GM18499 (cell line): ENCODE data around the gene SMC6.

ENCODE experiments used
- ATAC-seq: cut with Tn5 transposase; IDR thresholded peaks from one replicate; pipeline ENCODE4 v1.9.1; 2021; ENCODE audit warnings: moderate number of reproducible peaks; ENCODE audit not compliant: insufficient read depth, unreplicated experiment

Gene SMC6

DNA sequence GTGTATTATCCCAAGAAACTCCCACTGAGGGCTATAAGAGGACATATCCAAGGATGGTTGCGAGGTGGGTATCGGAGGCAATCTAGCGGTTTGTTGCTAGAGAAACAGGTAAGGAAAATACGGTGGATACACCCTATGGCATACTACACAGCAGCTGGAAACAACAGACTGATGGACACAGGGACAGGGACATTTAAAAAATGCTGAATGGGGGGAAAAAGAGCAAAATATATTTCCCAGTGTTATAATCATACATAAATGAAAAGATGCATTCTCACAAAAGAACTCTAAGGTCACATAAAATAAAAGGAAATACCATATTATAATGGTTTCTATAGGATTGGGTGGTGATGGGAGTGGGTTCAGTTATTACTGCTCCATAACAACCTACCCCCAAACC, 95.9 kb downstream of the SMC6 start:
- no peak for ATAC-seq

DNA sequence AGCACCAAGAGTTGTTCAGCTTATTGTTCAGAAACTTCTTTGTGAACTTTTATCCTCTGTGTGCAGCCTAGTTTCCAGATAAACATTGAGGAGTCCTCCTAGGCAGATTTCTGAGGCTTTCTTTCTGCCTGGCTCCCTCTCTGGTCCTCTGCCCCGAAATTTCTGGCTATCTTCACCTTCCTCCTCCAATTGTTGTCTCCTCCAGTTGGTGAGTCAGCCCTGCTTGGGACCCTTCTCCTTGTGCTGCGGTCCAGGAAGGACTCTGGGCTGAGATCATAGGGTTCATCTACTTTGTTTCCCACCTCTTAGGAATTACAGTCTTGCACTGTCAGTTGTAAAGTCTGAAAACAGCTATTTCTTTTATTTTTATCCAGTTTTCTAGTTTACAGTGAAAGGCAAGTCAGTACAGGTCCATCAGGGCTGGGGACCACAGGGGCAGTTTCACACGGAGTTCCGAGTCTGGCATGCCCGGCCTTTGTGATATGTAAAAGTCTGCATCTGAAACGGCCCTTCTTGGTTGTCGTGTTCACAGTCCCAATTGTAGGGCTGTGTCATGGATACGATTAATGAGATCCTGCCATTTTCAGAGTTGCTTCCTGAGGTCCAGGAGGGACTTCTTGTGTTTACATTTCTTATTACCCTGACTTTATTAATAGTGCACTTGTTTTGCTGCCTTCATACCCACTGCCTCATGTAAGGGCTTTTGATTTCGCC, 100.8 kb downstream of the SMC6 start:
- ATAC-seq: no peak

DNA sequence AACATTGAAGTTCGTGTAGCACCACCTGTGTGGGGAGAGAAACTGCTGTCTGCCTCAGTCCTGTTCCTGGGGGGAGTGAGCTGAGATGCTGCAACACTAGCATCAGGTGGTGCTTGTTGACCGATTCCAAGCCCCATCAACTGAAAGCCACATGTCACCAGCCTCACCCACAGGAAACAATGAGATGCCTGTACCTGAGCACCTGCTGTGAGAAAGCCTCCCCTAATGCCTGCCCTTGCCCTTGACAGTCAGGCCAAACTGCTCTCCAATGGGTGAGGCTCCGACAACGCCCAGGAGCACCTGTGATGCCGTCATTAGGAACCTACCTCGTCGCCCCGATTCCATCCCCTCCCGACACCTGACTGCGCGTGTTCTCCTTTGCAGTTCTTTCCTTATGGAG, 104.6 kb downstream of the SMC6 start:
- ATAC-seq: no peak

DNA sequence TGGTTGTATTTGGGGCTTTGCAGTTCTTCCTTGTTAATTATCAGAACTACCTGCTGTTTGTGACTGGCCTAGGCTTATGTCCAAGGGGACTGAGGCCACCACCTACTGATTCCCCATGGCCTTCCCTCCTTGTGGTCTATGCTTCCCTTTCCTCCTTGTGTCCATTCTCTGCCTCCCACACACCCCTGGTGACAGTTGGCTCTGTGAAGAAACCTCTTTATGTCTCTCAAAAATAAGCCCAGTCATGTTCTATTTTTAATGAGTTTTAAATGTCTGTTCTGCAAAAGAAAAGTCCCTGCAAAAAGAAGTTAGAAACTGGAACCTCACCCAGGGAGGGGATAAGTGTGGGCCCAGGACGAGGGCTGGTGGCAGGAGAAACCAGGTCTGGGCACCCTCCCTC, 105.0 kb downstream of the SMC6 start:
- no peak for ATAC-seq

DNA sequence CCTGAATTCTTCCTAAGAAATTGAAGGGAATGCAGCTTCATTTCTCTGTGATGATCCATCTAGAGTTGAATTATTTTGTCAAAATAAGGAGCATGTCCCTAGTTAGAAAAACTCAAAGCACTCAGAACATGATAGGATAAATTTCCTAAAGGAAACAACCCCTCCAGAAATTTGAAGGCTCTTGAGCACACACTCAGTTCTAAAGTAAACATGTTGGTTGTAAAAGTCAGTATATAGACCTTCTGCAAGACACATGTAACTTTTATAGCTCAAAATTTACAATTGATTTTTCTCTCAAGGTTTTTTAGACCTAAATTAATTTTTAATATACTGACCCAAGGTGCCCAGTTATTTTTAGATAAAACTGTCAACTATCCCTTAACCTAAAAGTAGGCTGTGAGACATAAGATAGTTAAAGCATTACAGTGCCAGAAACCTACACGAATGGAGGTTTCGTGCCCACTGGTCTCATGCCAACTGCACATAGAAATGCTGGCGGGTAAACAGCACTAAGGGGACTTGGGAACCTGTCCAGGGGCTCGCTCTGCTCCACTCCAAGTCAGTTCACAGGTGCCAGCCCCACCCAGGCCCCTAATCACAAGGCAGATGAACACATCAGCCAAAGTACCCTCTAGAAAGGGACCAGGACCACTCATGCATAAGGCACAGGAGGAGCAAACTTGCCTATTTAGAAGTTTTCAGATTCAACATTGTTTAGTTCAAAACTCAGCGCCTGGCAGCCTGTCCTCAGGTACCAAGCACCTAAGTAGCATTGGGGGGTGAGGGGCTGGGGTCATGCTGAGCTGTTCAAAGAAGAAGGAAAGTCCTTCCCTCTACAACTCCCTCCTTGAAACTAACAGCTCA, 106.5 kb downstream of the SMC6 start:
- ATAC-seq: no peak

DNA sequence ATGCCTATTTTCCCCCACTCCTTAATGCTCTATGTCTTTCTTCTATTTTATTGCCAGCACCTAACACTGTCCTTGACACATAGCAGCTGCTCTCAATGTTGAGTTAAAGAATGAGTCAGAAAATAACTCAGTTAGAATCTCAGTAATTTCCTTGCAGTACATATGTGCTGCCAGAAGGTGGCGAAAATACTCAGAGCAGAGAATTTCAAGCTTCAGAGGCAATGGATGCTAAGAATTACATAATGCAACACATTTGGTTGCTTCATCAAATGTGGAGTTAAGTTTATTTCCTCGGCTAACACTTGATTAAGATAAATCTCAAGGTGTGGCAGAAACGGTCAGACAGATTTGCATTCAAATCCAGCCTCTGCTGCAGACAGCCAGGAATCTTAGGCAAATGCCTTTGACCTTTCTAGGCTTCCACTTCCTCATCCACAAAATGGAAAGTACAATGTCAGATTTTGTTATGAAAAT, 107.5 kb downstream of the SMC6 start:
- peak; percentile 90 for ATAC-seq

DNA sequence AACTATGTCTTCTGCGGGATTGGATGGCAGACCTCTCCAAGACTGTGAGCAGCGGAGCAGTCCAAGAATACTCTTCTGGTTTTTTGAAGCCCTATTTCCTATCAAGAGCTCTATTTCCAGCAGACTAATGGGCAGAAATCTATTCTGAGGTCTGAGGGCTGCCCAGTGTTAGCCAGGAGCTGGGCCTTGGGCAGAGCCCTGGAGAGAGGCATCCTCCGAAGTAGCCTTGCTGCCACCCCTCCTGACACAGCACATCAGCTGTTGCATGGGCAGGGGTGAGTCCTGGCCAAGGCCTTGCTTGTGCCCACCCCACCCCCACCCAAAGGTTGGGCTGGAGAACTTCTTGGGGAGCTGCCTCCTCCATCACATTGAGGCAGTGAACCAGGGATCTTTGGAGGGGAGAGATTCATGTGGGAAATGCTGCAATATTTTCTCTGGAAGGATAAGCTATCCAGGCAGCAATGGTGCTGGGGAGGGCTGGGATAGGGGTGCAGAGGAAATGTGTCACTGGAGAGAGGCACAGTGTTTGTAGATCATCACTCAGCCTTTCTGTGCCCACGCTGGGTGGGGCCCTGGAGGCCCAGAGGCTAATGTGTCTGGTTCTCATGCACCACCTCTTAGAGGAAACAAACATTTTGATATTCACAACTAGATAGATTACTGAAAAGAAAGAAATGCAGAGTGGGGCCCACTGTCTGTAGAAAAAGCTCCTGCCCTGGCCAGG, 108.5 kb downstream of the SMC6 start:
- no peak for ATAC-seq

DNA sequence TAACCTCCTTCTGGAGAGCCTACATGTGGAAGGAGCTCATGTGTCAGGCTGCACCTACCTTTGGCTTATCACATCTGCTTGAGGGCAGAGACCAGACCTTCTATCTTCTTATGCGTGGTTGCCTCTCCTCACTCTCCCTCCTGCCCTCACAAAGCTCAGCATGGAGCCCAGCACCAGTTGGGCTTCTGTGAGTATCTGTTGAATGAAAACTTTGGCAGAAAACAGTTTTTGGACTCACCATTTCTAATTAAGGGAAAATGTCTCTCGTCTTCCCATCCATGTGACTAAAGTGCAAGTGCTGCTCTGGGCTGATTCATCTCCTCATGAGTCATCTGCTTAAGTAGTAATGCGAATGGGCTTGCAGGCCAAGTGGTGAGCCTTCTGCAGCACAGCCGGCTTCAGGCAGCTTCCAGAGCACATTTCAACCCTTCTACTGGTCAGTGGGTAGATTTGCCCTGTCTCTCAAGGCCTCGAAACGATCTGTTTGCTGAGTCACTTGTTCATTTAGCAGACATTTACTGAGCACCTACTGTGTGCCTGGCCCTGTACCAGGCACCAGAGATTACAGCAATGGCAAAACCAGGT, 110.5 kb downstream of the SMC6 start:
- ATAC-seq: no peak

DNA sequence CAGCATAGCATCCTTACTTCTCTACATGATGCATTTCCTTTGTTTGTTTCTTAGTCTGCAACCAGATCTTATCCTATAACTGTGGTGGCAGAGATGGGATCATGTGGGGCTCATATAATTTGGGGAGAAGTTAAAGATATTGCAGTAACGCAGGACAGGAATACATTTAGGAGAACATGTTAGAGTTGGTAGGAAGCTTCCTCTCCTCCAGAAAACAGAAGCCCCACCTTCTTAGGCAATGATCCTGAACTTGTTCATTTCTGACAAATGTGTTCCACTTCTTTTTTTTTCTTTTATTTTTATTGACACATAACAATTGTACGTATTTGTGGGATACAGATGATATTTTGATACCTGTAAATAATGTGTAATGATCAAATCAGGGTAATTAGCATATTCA, 113.2 kb downstream of the SMC6 start:
- no peak for ATAC-seq

DNA sequence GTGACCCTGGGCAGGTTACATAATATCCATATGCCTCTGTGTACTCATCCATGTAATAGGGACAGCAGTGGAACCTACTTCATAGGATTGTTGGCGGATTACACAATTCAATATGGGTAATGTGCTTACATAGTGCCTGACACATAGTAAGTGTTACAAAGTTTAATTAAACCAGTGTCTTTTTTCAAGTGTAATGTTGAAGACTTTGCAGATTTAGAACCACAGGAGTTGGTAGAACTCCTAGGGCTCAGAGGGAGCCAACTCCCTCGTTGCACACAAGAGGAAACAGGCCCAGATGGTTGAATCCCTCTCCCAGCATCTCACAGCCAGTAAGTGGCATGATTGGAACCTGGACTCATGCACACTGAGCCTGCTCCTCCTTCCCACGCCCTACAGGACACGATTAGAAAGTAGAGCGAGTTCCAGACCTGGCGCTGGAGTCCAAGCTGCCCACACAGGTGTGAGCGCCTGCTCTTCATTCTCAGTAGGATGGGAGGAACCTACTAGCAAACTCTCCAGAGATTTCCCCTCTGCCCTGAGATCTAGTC, 115.3 kb downstream of the SMC6 start:
- no peak for ATAC-seq

DNA sequence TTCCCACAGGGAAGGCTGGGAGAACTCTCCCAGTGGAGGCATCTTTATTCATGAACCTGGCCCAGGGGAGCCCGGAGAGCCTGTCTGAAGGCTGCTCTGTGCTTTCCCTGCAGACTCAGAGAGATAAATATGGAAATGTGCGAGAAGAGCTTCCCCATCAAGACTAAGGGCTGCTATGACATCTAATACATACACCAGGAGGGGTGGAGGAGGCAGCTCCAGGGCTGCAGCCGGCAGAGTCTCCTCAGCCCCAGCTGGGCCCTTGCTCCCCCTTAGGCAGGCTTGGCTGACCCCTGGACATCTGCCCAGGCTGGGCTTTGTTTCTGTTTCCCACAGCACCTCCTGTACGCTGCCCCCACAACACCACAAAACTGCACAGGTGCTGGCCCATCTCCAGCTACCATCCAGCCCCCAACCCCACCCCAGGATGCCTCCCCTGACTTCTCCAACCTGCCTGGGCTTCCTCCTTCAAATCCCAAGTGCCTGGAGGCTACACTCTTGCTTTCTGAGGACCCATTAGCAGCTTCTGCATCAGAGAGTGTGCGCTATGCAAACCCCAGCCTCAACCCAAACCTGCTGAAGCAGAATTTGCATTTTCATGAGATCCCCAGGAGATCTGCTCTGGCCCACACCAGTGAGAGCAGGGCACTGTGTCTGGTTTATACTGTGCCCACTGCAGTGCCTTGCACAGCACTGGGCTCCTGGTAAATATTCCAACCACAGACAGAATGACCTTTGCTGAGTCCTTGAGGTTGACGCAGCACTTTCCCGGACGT, 116.3 kb downstream of the SMC6 start:
- peak; percentile 48 for ATAC-seq

DNA sequence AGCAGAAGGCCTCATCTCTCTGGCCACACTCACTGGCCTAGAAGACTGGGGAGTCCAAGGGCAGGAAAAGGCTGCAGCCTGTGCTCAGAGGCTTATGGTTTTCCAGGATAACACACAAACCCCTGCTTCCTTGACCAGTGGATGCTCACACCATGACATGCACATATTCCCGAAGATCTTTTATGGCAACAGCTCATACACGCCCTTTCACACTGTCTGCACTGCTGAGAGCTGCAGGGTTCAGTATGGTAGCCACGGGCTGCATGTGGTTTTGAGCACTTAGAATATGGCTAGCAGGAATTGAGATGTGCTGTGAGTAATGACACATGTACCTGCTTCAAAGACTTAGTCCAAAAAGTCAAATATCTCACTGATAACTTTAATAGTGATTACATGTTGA, 117.4 kb downstream of the SMC6 start:
- ATAC-seq: no peak

DNA sequence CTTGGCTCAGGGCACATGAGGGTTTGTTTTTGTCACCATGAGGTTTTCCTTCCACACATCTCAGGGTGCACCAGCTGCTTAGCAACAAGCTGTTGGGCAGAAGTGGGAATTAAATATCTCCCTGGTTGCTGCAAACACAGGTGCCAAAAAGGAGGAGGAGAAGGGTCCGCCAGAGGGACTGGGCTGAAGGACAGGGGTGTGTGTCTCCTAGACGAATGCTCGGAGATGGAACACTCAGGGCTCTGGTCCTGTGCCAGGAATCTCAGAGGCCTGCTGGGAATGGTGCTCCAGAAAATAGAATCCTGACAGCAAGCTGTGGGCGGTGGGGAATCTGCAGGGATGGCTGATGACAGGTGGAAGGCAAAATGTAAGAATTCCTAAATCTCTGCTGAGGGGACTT, 118.6 kb downstream of the SMC6 start:
- ATAC-seq: no peak

DNA sequence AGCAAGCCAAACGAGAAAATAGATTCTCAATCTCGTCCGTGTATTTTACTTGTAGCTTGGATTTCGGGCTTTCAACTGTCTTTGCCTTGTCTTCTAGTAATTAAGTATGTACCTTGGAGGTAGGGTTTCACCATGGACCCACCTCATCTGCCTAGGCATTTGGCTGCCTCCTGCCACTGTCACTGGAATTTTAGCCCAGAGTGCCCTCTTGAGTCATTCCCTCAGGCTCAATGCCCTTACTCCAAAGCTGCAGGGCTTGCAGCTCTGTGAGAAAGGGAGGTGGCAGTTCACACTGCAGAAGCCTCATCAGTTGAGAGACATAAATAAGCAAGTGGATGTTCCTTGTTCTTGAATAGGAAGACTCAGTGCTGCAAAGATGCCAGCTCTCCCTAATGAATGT, 123.5 kb downstream of the SMC6 start:
- ATAC-seq: no peak

DNA sequence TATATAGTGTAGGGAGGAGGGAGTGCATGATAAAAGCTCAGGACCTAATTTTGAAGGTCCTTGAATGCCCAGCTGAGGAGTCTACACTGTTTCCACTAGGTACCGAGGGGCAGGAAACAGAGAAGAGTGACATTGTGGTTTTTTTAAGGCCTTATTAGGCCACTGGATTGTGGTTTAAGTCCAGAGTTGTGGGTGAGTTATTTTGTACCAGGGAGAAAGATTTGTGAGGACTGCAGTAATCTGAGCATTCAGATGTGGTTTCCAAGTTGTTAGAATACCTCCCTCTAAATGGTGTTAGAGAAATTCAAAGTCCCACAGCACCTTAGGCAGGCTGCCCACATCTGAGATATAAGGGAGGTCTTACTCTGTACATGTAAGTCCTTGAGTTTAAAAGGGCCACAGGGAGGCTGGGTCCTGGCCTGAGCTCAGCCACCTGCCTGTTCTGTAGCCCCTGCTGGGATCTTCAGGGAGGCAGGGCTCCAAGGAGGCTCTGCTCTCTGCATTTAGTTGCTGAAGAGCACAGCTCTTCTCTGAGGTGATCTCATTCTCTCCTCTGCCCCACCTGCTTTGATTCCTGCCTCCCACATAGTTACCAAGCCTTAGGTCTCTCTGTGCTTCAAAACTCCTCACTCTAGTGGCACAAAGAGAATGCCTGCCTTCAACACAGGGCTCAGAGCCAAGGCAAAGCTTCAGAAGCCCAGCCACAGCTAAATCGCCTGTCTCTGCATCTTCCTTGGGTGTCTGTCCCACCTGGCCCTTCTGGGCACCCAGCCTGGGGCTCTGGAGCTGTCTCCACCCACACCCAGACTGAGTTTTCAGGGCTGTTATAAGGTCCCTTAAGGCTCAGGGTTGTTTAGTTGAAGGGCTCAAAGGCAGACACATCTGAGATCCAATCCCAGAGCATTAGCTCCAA, 125.0 kb downstream of the SMC6 start:
- peak; percentile 68 for ATAC-seq

DNA sequence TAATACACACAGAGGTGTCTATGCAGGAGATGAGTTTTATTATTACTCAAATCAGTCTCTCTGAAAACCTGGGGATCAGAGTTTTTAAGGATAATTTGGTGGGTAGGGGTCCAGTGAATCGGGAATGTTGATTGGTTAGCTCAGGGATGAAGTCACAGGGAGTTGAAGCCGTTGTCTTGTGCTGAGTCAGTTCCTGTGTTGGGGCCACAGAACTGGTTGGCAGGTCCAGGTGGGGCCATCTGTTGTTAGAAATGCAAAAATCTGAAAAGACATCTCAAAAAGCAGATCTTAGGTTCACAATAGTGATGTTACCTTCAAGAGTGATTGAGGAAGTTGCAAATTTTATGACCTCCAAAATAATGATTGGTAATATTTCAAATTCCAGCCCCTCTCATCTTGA, 126.2 kb downstream of the SMC6 start:
- no peak for ATAC-seq

DNA sequence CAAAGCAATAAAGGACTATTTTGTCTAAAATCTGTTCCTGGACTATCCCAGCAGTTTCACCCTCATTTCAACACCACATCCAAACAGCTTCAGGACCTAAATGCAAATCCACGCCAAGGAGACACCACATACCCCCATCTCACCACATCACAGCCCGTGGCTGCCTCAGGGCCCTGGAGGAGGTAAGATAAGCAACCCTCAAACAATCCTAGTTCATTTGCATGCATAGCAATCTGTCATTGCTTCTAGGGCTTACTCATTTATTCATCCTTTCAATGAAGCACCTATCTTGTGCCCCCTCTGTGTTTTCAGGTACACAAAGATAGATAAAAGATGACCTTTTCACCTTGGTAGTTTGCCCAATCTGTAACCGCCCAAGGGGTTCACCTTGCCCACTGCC, 126.6 kb downstream of the SMC6 start:
- ATAC-seq: no peak

DNA sequence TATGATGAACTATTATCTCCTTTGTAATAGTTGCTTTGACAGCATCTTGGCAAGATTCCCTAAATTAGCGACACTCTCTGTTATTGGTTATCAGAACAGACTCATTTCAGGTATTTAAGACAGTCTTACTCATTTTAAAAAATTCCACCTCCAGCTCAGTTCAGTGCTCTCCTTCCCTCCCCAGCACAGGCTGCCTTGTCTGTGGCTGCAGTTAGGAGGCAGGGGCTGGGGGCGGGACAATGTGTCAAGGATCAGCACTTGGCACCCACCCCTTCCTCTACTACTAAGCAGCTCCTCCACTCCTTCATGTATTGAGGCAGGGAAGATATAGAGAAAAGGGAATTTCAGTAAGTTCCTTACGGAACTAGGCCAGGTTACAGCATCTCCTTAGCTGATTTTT, 128.2 kb downstream of the SMC6 start:
- no peak for ATAC-seq

DNA sequence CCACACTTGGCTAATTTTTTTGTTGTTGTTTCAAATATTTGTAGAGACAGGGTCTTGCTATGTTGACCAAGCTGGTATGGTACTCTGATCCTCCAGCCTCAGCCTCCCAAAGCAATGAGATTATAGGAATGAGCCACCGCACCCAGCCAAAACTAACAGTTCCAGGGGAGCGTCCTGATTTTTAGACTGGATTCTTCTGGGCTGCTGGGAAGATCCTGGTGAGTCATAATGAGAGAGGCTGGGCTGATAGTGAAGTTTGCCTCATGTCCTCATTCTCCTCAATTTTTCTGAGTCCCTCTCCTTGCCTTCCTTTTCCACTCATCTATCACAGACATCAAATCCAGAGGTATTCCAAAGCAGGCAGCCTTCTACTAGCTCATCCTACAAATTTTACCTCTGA, 131.8 kb downstream of the SMC6 start:
- no peak for ATAC-seq
